Cerebellar cortex (tissue), 1 donor: ENCODE measurements around the gene SMARCAL1.
"Not testable (repeated sequence)": the region's sequence is repeated elsewhere in the genome, so short reads cannot be mapped to it uniquely, and the experiment has no call there.

Experiments
- DNase-seq: peaks from one replicate; pipeline ENCODE4 v3.0.0-alpha.2; 2015; ENCODE audit warnings: low spot score

SMARCAL1 gene

DNA sequence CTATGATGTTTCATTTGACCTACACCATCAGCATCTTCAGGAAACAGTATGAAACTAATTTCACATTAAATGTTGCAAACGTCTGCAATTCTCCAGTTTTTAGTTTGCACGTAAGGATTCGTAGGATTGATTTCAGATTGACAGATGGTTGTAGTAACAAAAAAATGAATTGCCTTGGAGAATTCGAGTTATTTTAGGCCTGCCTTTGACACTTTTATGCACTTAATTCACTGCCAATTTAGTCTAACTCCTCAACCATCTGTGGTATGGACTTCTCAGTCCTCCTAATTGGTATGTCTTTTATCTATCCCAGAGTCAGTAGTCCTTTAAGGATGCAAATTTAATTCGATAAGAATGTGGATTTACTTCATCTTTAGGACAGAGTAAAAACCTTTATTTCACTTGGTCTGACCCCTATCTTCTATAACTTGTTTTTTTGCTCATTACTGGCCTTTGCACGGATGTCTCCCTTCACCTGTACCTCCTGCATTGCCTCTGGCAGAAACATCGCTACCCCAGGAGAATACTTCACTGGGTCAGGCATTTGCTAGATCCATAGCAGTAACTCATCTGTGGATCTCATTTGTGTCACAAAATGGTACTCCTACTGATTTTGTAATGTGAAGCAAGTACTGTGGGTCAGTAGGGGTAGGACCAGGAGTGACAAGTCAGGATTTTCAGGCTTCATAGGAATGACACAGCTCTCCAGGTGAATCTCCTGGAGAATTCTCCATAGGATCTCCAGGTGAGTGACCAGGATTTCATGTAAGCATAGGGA lies 90.3 kb downstream of the SMARCAL1 start:
- no peak for DNase-seq

DNA sequence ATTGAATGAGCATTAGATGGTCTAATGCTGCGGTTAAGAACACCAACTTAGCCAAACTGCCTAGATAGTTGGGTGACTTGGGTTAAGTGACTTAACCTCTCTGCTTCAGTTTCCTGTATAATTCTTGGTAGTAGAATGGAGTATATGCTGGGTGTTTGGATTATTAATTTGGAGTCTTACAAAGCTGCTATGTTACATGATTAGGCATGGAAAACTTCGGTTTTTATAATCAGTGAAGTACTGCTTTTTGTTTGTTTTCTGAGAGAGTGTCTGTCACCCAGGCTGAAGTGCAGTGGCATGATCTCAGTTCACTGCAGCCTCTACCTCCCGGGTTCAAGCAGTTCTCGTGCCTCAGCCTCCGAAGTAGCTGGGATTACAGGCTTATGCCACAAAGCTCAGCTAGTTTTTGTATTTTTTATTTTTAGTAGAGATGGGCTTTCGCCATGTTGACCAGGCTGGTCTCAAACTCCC lies 90.9 kb downstream of the SMARCAL1 start:
- DNase-seq: no peak

DNA sequence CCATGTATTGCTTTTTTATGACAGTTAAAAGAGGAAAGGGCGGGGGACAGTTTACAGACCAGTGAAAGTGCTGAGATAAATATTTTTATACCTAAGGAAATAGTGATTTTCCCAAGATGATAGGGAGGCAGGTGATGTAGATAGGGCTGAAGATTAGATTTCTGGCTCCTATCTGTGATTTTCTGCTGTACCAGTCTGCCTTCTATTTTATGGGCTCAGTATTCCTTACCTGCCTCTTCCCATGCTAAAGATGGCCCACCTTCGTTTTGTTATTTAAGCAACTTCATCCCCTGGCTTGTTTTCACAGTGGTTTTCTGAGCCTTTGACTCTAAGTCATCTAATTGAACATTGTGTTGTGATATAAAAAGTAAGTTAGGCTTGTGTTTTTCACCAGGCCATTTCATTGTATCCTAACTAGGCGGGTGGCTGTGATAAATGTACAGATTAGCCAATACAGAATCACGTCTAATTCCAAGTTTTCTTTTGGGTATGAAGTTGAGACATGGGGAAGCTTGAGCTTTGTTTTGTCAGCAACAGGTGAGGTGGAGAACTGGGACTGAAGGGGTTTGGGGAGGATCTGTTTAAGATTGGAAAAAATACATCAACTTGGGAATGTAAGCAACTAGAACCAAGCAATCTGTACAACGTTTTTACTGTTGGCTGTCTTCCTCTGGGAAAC lies 91.6 kb downstream of the SMARCAL1 start:
- DNase-seq: no peak

GRCh38 chr2:216504376-216504762 lies 92.1 kb downstream of the SMARCAL1 start:
- DNase-seq: no peak

- no peak for DNase-seq
Measured at GRCh38 chr2:216505133-216506106, 93.1 kb downstream of the SMARCAL1 start.

DNA sequence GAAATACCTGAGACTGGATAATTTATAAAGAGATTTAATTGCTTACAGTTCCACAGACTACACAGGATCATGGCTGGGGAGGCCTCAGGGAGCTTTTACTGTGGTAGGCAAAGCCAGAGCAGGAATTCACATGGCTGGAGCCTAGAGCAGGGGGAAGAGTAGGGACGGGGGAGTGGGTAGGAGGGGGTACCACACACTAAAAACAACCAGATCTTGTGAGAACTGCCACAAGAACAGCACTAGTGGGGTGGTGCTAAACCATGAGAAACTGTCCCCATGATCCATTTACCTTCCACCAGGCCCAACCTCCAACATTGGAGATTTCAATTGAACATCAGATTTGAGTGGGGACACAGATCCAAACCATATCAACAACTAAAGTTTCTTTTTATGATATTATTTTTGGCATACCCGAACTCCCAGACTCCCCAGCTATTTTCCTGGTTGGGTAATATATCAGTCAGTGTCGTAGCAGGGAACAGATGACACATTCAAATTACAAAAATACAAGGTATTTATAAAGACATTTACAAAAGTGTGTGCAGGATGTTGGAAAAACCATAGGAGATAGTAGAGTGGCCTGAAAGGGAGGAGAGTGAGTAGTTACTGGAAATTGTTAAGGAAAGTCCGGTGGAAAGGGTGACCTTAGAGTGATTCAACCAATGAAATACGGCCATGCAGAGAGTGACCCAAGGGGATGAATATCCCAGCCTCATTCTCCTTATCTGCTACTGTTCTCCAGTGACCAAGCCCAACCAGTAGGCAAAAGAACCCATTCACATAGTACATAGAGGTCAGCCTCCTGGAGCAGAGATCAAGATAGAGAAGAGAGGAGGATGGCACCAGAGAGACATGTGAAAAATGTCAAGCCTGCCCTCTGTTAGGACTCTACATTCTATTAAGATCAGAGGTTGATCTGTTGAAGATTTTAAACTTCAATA lies 95.2 kb downstream of the SMARCAL1 start:
- DNase-seq: peak; percentile 37

GRCh38 chr2:216508229-216508628 lies 95.9 kb downstream of the SMARCAL1 start:
- no peak for DNase-seq

- peak; percentile 52 for DNase-seq
Measured at GRCh38 chr2:216516730-216517350, 104.6 kb downstream of the SMARCAL1 start.

GRCh38 chr2:216517447-216518225 lies 105.4 kb downstream of the SMARCAL1 start:
- DNase-seq: no peak

- DNase-seq: not testable (repeated sequence)
Measured at GRCh38 chr2:216518566-216519119, 106.4 kb downstream of the SMARCAL1 start.

- peak; percentile 87 for DNase-seq
Measured at GRCh38 chr2:216519154-216519762, 107.0 kb downstream of the SMARCAL1 start.

- no peak for DNase-seq
Measured at GRCh38 chr2:216520112-216520511, 107.8 kb downstream of the SMARCAL1 start.

GRCh38 chr2:216522892-216523502 lies 110.7 kb downstream of the SMARCAL1 start:
- no peak for DNase-seq

DNA sequence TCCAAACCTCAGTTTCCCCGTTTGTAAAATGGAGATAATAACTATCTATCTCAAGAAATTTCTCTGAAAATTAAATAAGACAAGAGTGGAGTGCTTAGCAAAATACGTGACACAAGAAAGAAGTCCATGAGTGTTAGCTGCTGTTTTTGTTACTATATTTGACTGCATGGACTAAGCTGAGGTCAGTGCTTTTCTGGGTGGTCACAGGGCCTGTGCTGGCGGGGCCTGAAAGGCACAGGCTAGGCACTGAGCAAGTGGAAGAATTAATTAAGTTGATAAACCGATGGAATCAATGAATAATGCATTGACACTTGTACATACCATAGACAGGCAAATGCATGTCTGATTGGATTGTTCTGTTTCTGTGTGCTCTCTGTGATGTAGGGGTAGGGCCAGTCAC lies 113.7 kb downstream of the SMARCAL1 start:
- DNase-seq: no peak

- DNase-seq: no peak
Measured at GRCh38 chr2:216526939-216527338, 114.7 kb downstream of the SMARCAL1 start.

DNA sequence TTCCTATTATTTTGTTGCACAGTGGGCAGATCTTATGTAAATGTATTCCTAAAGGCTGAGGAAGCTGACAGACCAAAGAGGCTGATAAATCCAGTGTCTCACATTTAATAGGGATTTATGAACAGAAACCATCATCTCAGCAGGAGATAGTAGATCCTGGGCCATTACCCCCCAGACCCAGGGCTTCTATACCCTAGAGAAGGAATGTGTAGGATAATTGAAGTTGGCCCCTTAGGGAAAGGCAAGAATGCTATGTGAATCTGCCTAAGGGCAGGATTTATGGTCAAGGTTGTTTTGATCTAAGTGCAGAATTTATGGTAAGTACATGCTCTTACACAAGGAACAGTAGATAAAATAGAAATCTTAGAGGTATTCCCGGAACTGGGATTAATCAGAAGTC lies 115.3 kb downstream of the SMARCAL1 start:
- no peak for DNase-seq

GRCh38 chr2:216532562-216532961 lies 120.3 kb downstream of the SMARCAL1 start:
- no peak for DNase-seq
